ENCODE data around the gene KCNA3.

Gene KCNA3

GRCh38 chr1:110630839-110631663, 43.7 kb downstream of the KCNA3 start:
- H3K9me3 ChIP-seq (ENCODE audit: control insufficient read depth, insufficient read depth, low read length), result no peaks in the 10 kb centered on the region
- no peaks in the 10 kb centered on the region for H3K27me3 ChIP-seq (ENCODE audit: control insufficient read depth, insufficient read depth, low read length)
- H3K36me3 ChIP-seq (ENCODE audit: control insufficient read depth, insufficient read depth, low read length), result no peaks in the 10 kb centered on the region
- H3K27ac ChIP-seq (ENCODE audit: low read depth, low read length), result no peak overlapping the region
- no peaks in the 10 kb centered on the region for H3K4me1 ChIP-seq (ENCODE audit: control insufficient read depth, insufficient read depth, low read length)
- H3K9ac ChIP-seq (ENCODE audit: low read depth, low read length), result no peak overlapping the region
- H3K4me3 ChIP-seq (ENCODE audit: low read depth, low read length), result no peak overlapping the region

- Histone ChIP-seq H3K4me3 (ENCODE audit: low read depth, low read length) (no peak overlapping the region), H3K36me3 (ENCODE audit: control insufficient read depth, insufficient read depth, low read length) (no peaks in the 10 kb centered on the region), H3K9ac (ENCODE audit: low read depth, low read length) (no peak overlapping the region), H3K4me1 (ENCODE audit: control insufficient read depth, insufficient read depth, low read length) (no peaks in the 10 kb centered on the region), H3K9me3 (ENCODE audit: control insufficient read depth, insufficient read depth, low read length) (no peaks in the 10 kb centered on the region), H3K27ac (ENCODE audit: low read depth, low read length) (no peak overlapping the region), H3K27me3 (ENCODE audit: control insufficient read depth, insufficient read depth, low read length) (no peaks in the 10 kb centered on the region)
These were observed 46.2 kb downstream of the KCNA3 start for GRCh38 chr1:110628323-110629105.

- no peaks in the 10 kb centered on the region for H3K4me1 ChIP-seq (ENCODE audit: control insufficient read depth, insufficient read depth, low read length)
These were observed 47.0 kb downstream of the KCNA3 start for GRCh38 chr1:110627764-110628163.

GRCh38 chr1:110626889-110627288, 47.9 kb downstream of the KCNA3 start:
- H3K9ac ChIP-seq (ENCODE audit: low read depth, low read length), result no peak overlapping the region
- H3K9me3 ChIP-seq (ENCODE audit: control insufficient read depth, insufficient read depth, low read length), result no peaks in the 10 kb centered on the region
- H3K27me3 ChIP-seq (ENCODE audit: control insufficient read depth, insufficient read depth, low read length), result peaks cover 6% of the 10 kb centered on the region; the same call in 1 of the 2 replicates

More at GRCh38 chr1:110627764-110628163, 47.0 kb downstream of the KCNA3 start:
- Histone ChIP-seq H3K4me3 (ENCODE audit: low read depth, low read length) (no peak overlapping the region), H3K27me3 (ENCODE audit: control insufficient read depth, insufficient read depth, low read length) (no peaks in the 10 kb centered on the region), H3K9me3 (ENCODE audit: control insufficient read depth, insufficient read depth, low read length) (no peaks in the 10 kb centered on the region), H3K9ac (ENCODE audit: low read depth, low read length) (no peak overlapping the region), H3K27ac (ENCODE audit: low read depth, low read length) (no peak overlapping the region), H3K36me3 (ENCODE audit: control insufficient read depth, insufficient read depth, low read length) (no peaks in the 10 kb centered on the region)

More at GRCh38 chr1:110626889-110627288, 47.9 kb downstream of the KCNA3 start:
- Histone ChIP-seq H3K4me1 (ENCODE audit: control insufficient read depth, insufficient read depth, low read length) (no peaks in the 10 kb centered on the region), H3K36me3 (ENCODE audit: control insufficient read depth, insufficient read depth, low read length) (no peaks in the 10 kb centered on the region), H3K4me3 (ENCODE audit: low read depth, low read length) (no peak overlapping the region), H3K27ac (ENCODE audit: low read depth, low read length) (no peak overlapping the region)

Measured in HUES48 (cell line).